Activated CD4-positive, alpha-beta T cell treated with anti-CD3 and anti-CD28 coated beads, Interleukin-2, amount 50 U/mL, for 16 hours (primary cell): ENCODE measurements around the gene VSIG8.
"Not testable (repeated sequence)": the region's sequence is repeated elsewhere in the genome, so short reads cannot be mapped to it uniquely, and the experiment has no call there.

Experiments
- DNase-seq: peaks from one replicate; pipeline ENCODE4 v3.0.0-alpha.2; 2020

Gene VSIG8, protein sequence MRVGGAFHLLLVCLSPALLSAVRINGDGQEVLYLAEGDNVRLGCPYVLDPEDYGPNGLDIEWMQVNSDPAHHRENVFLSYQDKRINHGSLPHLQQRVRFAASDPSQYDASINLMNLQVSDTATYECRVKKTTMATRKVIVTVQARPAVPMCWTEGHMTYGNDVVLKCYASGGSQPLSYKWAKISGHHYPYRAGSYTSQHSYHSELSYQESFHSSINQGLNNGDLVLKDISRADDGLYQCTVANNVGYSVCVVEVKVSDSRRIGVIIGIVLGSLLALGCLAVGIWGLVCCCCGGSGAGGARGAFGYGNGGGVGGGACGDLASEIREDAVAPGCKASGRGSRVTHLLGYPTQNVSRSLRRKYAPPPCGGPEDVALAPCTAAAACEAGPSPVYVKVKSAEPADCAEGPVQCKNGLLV

DNA sequence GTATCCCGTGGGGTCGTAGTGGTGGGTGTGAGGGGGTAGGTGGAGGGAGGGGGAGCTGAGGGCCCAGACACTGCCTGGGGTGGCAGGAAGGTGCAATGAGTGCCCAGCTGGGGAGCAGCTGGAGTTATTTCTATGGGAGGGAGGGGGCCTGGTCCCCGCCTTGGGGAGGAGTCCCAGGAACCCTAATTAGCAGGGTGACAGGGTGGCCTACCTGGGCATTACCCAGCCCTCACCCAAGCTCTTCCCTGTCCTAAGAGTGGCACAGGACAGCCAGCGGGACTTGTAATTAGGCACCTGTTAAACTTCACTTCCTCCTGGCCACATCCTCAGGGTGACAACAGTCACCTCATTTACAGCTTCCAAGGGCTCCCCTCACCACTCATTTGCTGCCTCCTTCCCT, at the start of gene VSIG8:
Gene VSIG8, minus strand, starts transcription at position 101 of the 400 bp plus-strand sequence. CDS start 136 bp downstream, outside the sequence.
- DNase-seq: no peak

DNA sequence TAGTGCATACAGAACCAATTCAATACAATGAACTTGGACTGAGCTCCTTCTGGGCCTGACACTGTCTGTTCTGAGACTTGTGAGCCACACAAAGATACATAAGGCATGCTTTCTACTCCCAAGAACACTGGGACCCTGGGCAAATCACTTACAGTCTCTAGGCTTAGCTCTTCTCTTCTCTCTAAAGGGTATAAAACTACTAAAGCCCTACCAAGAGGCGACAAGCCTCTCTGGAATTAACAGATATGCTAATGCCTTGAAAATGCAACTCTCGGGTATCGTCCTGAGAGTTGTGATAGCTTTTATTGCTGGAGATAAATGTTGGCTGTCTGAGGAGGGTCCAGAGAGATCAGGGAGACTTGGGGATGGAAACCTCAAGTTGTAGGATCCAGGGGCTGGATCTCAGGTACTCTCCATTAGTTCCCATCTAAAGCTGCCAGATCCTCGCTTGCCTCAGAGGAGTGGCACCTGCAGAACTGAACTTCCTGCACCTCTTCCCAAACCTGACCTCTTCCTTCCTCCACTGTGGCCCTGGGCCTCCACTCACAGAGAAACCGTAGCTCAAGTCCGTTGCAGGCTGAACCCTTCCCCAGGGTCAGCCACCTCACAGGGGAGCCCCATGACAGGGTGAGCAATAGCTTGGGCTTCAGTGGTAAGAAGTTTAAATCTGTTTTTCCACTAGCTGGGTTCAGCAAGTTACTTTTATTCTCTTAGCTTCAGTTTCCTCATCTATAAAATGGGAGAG, 49.0 kb upstream of the VSIG8 start:
- DNase-seq: peak; percentile 21

DNA sequence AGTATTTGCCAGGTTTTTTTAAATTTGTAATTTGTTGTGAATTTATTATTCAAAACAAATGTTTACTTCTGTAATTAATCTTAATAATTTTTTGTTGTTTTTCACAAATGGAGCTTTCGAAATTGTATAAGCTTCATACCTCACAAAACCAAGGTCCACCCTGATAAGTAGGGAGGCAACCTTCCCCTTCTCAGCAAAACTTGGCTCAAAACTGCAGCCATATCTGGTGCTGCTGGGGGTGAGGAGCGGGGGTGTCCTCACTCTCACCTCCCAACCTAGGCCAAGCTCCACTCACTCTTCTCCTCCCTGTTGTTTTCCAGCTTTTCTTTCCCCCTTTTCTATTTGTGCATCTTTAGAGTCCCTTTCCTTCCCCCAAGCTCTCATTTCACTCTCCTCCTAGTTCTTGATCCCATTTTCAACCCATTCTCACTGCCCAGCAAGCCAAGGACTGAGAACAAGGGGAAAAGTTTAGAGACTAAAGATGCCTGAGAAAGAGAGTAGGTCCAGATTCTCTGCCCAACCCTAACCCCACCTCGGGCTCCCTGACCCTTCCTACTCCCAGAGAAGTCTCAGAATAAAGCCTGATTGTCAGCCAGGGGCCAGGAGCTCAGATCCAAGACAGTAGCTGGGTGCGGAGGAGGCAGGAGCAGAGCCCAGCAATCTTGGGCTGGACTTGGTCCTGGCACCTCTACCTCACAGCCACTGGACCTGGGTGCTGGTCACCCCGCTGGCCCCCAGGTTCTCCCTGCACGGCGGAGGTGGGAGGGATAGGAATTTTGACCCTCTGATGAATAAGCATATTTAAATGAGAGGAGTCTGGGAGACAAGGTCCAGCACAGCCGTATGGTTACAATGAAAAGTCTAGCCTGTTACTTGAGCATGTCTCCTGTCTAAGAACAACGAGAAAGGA, 45.8 kb upstream of the VSIG8 start:
- DNase-seq: no peak

DNA sequence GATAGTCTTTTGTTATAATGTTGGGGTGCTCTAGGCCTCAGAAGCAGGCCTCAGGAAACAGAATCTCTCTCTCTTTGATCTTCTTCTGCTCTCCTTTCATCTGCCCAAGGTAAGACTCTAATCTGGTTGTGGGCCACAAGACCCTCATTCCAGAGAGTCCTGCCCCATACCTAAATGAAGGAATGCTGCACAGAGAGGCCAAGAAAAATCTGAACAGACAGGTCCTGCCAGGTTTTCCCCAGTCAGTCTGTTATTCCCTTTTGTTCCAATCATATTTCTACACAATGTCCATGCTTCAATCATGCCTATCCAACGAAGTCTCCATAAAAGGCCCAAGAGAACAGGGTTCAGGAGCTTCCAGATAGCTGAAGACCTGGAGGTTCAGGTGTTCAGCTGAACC, 44.5 kb upstream of the VSIG8 start:
- no peak for DNase-seq

DNA sequence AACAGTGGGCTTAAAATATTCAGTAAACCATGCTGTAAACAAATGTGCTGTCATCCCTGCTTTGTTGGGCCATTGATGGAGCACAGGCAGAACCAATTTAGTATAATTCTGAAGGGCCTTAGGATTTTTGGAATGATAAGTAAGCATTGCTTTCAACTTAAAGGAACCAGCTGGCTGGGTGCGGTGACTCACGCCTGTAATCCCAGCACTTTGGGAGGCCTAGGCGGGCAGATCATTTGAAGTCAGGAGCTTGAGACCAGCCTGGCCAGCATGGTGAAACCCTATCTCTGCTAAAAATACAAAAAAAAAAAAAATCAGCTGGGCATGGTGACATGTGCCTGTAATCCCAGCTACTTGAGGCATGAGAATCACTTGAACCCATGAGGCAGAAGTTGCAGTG, 41.6 kb upstream of the VSIG8 start:
- not testable (repeated sequence) for DNase-seq

DNA sequence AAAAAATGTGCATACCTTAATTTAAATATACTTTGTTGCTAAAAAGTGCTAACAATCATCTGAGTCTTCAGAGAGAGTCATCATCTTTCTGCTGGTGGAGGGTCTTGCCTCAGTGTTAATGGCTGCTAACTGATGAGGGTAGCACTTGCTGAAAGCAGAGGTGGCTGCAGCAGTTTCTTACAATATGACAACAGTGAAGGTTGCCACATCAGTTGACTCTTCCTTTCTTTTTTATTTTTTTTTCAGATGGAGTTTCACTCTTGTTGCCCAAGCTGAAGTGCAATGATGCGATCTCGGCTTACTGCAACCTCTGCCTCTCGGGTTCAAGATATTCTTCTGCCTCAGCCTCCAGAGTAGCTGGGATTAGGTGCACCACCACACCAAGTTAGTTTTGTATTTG, 40.1 kb upstream of the VSIG8 start:
- no peak for DNase-seq

DNA sequence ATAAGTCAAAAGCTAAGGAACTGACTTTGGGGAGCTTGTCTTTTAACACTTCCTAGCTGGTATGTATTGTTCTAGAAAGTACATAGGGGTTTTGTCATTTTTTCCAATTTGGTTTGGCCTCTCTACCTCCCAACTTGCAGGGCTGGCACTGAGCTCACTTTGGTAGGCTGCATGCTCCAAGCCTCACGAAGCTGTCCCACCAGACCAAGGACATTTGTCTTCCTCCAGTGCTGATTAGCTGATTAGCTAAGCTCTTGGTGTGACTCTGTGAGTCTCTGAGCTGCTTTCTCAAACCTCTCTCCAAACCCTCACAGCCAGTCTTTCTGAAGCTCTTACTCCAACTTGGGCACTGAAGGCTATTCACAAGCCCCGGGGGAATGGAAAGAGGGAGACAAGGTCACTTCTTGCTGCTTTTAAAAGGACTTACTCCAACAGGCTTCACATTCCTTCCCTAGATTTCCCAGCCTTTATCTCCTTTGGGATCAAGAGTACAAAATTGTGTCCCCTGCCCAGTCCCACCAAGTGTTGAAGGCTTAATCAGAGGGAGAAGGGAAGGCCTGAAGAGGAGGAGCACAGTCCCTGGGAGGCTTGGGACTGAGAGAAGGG, 38.4 kb upstream of the VSIG8 start:
- no peak for DNase-seq

DNA sequence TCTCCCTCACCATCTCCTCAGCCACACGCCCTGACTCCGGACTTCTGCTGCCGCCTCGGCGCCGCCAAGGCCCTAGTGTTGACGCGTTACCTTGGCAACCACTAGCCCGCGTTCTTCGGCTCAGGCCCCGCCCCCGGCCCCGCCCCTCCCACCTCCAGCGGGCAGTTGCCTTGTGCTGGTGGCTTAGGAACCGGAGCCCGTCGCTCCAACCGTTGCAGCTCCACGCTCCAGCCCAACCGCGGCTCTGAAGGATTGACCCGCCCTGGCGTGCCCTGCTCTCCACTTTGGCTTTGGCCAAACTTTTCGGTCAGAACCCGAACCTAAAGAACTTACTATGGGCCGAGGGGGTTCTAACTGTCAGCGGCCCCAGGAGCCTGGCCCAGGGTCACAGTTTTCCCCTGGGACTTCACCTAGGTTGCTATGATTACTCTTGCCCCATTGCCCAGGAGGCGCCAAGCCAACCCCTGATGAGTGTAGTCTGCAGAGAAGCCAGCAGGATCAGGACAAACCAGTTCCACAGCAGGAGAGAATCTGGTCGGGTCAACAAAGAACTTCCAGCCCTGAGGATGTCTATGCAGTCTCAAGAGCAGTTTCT, 37.7 kb upstream of the VSIG8 start, which contains the start of gene CFAP45:
Gene CFAP45, minus strand, starts transcription at position 80 of the 595 bp plus-strand sequence. Its CDS starts 67 bp downstream, at position 13.
- no peak for DNase-seq

DNA sequence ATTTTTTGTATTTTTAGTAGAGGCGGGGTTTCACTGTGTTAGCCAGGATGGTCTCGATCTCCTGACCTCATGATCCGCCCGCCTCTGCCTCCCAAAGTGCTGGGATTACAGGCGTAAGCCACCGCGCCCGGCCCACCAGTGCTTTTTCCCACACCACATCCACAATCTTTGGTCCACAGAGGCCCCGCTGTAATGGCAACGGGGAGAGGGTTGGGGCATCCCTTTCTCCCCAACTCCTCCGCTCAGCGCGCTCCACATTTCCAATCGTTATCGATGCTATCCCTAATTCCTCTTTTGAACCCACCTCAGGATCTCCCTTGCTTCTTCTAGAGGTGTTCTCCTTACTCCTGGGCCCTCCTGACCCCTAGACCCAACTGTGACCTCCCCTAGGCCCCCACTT, 37.2 kb upstream of the VSIG8 start:
- DNase-seq: not testable (repeated sequence)

DNA sequence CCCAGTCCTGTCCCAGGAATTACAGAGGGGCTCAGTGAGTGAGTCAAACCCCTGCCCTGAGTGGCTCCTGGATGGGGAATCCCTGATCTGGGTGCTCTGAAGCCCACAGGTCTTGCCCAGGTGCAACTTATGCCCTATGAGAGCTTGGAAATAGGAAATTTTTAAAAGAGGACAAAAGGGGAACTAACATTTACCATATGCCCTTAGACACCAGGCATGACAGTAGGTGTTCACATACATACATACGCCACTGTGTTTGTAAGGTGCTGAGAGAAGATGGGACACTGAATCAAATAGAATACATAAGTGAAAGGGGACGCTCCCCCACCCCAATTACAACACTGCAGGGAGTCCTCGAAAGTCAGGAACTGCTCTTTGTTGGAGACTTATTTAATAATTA, 36.1 kb upstream of the VSIG8 start:
- DNase-seq: no peak

DNA sequence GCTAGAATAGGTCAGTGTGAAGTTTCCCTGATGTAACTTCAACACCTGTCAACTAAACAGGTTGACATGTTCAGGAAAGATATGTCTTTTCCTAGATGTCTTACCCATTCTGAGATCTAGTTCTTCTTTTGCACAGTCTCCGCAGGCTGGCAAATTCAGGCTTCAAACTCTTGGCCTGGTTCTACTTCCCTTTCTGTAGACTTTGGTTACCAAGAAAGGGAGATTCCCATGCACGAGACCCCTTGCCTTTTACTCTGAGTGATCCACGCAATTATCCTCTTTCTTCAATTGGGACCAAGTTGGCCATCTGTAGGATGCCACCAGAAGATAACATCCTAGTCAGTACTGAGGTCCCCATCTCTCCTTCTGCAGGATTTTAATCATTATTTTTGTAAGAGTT, 35.5 kb upstream of the VSIG8 start:
- no peak for DNase-seq

DNA sequence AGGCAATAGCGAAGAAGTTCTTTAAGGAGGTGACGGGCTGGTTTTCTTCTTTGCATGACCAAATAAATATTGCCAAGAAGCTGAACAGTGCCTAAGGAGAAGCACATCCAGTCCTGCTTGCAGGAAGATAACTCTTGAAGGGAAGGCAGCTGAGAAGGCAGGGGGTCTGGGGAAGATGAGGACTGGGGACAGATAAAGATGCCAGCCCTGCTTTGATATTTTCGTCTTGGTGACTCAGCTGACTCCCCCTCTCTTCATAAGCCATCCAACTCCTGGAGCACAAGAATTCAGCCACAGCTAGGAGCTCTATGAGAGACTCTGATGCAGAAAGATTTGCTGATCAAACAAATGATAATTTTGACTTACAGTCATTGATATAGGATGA, 34.1 kb upstream of the VSIG8 start:
- no peak for DNase-seq

DNA sequence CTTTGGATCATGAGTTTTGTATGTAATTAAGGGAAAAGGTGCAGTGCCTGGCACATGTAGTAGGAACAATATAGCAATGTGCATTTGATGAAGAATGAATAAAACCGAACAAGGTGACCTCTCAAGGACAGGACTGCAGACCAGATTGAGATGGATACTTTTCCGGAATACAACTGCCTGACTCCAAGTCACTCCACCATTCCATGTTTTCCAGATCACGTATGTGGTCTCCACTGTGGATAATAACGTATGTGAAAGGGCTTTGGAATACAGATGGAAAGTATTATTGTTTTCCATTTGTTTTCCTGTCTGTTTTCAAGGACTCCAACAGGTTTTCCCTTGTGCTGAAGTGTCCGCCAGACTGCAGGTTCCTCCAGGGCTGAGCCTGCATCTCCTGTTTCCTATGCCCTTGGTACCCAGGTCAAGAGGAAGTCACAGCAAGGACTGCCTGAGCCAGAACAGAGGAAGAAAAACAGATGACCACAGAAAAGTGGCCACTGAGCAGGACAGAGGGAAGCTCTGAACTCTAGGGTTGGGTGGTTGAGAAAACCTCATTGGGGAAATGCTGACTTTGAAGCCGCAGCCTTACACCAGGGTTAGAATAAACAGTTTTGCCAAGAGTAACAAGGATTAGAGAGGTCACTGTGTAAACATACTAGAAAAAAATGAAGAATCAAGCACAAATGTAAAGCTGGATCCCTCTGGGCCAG, 33.5 kb upstream of the VSIG8 start:
- no peak for DNase-seq

DNA sequence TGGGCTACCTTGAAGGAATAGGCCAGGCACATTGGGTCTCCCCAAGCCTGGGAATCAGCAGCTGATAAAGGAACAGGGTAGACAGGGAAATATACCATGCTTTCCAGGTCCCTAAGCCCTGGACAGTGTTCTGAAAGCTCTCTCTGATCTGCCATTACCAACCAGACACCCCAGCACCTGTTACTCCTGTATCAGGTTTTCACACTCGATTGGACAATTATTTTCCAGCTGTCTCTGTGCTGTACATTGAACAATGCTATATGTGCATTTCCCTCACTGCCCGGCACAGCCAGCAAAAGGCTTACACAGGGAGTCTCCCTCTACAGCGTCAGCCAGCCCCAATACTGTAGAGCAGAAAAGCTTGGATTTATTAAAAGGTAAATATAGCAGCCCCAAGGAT, 32.8 kb upstream of the VSIG8 start:
- DNase-seq: no peak

DNA sequence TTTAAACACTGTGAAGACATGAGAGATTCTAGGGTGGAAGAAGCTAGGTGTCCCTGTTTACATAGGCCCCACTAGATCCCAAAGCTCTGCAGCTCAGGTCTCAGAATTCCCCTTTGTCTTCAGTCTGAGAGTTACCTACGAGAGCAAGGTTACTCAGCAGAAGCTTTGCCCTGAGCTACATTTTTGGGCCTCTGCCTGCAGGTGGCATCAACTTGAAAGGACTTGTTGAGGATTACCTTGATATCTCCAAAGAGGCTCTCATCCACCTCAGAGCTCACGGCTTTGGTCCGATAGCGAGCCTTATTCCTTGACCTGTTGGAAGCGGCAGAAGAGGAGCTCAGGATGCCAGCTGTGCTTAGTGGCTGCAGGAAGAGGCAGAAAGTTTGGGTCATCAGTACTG, 30.5 kb upstream of the VSIG8 start:
- DNase-seq: no peak

DNA sequence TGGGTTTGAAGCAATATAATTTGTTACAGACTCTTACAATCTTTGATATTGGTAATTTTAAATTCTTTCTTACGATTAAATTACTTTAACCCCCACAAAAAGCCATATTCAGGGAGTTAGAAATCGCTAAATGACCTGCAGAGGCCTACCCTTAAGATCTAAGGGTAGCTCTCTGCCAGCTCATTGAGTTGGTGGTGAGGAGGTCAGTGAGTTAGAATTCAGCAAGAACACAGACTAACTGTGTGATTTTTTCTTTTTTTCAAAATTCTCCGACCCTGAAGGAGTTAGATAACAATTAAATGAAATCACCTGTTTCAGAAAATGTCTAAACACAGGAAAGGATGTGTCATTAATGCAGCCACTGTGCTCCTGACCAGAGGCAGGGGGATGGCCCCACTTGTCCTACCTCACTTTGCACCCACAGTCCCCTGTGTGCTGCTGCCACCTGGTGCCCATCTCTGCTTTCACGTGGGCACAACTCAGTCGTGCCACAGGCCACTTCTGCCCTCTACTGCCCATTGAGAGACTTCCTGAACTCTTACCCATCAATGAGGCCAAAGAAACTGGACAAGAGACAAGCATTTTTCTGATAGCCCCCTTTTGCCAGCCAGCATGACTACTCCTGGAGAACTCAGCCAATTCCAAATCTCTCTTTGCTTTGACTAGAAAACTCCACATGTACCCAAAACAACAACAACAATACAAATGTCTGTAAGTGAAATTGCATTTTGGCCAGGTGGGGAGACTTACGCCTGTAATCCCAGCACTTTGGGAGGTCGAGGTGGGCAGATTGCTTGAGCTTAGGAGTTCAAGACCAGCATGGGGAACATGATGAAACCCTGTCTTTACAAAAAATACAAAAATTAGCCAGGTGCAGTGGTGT, 29.1 kb upstream of the VSIG8 start:
- peak; percentile 82 for DNase-seq

DNA sequence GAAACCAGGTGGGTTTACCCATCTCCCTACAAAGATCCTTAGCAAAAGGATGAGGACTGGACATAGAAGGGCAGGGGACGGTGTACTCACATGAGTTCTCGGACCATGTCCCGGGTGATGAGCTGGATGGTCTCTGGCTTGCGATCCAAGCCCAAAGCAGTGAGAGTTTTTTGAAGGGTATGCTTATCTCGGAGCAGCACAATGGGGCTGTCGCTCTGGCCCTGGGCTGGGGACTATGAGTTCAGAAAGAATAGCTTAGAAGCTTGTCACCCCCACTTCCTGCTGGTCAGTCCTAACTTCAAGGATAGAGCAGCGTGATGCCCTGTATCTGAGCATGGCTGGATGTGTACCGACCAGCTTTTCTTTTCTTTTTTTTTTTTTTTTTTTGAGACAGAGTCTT, 27.9 kb upstream of the VSIG8 start:
- no peak for DNase-seq

DNA sequence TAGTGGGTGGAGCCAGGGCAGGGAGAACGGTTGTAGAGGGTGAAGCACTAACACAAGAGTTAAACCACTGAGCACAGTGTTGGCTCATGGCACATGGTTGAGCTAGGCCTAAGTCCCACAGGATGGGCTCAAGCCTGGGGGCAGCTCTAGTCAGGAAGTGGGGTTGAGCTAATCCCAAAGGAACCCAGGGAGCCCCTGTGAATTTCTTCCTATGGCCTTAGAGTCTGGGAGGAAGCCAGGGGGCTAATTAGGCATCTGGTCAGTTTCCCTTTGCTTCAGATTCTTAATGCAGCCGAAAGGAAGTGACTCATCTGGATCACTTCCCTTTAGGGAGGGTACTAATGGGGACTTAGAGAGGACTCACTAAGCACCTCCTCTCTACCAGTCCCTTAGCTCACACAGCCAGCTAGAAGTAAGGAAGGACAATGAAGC, 27.4 kb upstream of the VSIG8 start:
- peak; percentile 28 for DNase-seq

DNA sequence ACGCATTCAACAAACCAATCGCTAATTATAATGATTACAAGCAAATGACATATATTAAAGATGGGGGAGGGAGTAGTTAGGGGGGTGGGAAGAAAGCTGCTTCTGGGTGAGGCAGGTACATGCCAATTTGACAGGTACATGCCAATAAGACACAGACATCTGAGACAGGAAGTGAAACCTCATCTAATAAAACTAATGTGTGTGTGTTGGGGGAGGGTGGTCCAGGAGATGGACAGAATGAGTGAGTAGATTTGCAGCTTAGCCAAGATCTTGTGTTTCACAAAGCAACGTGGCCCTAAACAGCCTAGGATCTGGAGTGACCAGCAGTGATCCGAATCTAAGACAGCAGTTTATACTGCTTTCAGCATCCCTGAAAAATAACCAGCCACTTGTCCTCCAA, 26.7 kb upstream of the VSIG8 start:
- no peak for DNase-seq

DNA sequence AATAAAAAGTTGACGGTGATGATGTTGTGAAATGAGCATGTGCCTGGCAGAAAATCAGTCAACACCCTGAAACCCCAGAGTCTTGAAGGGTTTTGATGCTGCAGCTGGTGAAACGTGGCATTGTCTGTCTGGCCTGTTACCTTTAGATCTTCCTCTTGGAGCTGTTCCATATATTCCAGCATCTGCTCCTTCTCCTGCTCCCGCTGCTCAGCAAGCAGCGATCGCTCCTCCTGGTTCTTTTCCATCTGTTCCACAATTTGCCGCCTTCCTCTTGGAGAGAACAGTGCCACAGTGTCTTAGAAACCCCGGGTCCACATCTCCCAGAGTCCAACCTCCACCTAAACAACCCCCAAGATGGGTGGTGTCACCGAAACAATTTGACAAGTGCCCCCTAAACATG, 21.8 kb upstream of the VSIG8 start:
- DNase-seq: no peak

DNA sequence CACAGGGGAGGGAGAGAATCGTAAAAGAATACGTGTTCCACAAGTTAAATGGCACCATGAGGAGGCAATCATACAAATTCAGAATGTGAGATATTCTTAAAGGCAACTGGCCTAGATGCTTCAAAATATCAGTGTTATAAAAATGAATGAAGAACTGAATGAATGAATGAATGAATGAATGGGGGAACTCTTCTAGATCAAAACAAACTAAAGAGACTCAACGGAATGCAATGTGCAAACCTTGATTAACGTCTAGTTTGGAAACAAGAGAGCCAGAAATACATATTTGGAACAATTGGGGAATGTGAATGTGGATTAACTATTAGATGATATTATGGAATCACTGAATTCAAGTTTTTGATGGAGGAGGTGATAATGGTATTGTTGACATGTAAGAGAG, 20.7 kb upstream of the VSIG8 start:
- DNase-seq: no peak
